ENCODE measurements around the gene BCL2. TPM values are rescaled to one million over a fixed set of nuclear protein-coding genes. Genes with fewer than 3 reads are reported as not detected.

Gene BCL2
- total RNA-seq, 1 experiment from 2014 or later: 2.9 TPM

DNA sequence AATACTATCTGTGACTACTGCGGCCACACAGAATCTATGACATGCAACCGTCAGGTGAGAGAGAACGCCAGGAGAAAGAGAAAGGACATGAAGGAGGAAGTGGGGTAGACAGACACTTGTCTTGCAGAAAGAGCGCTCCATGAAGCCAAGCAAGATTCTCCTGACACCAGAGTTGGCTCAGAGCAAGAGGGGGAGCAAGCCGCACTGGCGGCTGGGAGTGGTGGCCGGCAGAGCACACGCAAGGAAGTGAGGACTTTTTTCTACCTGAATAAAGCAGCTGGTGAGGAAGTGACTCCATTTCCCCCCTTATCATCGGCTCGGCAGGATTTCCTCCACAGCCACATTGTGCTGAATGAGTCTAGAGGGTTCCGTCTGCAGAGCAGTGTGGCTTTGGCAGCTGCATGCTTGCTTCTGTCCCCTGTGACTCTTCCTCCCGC, 181.6 kb downstream of the BCL2 start:
- DNase-seq: no peak
- no TSS peak for BruUV-seq (replicated peaks)
- Mint-ChIP-seq H3K27me3 (ENCODE audit: unreplicated experiment) (peaks cover 67% of the 10 kb centered on the region), H3K4me3 (ENCODE audit: low read depth, unreplicated experiment) (no peak overlapping the region), H3K36me3 (ENCODE audit: insufficient read depth, unreplicated experiment) (no peaks in the 10 kb centered on the region), H3K4me1 (ENCODE audit: low read depth, unreplicated experiment) (no peaks in the 10 kb centered on the region), H3K27ac (ENCODE audit: unreplicated experiment) (no peak overlapping the region), H3K9me3 (ENCODE audit: low read depth, unreplicated experiment) (no peaks in the 10 kb centered on the region)
- CTCF ChIA-PET: no interaction called here
- TF ChIP-seq, protein P1, sequence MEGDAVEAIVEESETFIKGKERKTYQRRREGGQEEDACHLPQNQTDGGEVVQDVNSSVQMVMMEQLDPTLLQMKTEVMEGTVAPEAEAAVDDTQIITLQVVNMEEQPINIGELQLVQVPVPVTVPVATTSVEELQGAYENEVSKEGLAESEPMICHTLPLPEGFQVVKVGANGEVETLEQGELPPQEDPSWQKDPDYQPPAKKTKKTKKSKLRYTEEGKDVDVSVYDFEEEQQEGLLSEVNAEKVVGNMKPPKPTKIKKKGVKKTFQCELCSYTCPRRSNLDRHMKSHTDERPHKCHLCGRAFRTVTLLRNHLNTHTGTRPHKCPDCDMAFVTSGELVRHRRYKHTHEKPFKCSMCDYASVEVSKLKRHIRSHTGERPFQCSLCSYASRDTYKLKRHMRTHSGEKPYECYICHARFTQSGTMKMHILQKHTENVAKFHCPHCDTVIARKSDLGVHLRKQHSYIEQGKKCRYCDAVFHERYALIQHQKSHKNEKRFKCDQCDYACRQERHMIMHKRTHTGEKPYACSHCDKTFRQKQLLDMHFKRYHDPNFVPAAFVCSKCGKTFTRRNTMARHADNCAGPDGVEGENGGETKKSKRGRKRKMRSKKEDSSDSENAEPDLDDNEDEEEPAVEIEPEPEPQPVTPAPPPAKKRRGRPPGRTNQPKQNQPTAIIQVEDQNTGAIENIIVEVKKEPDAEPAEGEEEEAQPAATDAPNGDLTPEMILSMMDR (IDR thresholded peaks at IDR 0.05; ENCODE audit: unreplicated experiment): no peak
- intact Hi-C loops (cut with micrococcal nuclease; ENCODE audit: unreplicated experiment): no loop called here

DNA sequence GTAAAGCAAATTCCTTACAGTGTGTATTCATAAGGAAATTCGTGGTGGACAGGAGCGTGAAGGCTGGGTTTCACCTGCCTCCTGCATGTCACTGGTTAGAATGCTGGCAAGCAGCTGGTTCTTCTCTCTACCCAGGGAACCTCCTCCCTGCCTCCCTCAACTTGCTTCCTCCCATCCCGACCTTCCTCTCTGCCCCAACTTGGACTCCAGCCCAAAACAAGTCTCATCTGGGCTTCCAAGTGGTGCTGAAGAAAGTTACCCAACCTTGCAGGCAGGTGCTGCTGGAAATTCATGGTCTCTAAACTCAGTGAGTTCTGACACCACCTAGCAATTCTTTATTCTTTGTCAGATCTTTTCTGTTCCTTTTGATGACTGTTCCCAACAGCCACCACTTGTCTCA, 184.5 kb downstream of the BCL2 start:
- intact Hi-C loops (cut with micrococcal nuclease; ENCODE audit: unreplicated experiment): no loop called here
- CTCF ChIA-PET: interaction anchor here (1.5 kb wide), 1 partner anchor 15 kb away, joined by 4 read pairs; no protein-coding TSS in a partner anchor
- H3K9me3 Mint-ChIP-seq (ENCODE audit: low read depth, unreplicated experiment): no peaks in the 10 kb centered on the region
- no peak overlapping the region for H3K4me3 Mint-ChIP-seq (ENCODE audit: low read depth, unreplicated experiment)
- no peak for DNase-seq
- H3K27ac Mint-ChIP-seq (ENCODE audit: unreplicated experiment): no peak overlapping the region
- no TSS peak for BruUV-seq (replicated peaks)
- no peaks in the 10 kb centered on the region for H3K36me3 Mint-ChIP-seq (ENCODE audit: insufficient read depth, unreplicated experiment)
- no peaks in the 10 kb centered on the region for H3K4me1 Mint-ChIP-seq (ENCODE audit: low read depth, unreplicated experiment)
- H3K27me3 Mint-ChIP-seq (ENCODE audit: unreplicated experiment): peaks cover 41% of the 10 kb centered on the region
- TF ChIP-seq, protein P1 (IDR thresholded peaks at IDR 0.05; ENCODE audit: unreplicated experiment): no peak

DNA sequence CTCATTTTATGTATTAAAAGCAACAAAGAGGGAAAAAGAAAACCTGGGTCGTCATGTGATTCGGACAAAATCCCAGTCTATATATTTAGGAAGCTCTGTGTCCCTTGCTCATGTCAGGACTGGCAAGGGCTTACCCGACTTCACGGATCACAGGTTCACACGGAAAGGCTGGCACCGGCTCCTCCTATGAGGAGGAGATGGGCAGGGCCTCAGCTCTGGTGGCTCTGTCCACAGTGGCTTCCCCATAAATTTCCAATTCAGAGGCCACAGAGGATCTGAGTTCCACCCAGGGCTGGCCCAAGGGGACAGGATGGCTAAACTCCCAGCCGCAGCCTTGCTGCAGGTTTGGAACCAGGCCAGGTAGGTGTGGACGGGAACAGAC, 186.8 kb downstream of the BCL2 start:
- CTCF ChIA-PET: no interaction called here
- intact Hi-C loops (cut with micrococcal nuclease; ENCODE audit: unreplicated experiment): no loop called here
- no peaks in the 10 kb centered on the region for H3K36me3 Mint-ChIP-seq (ENCODE audit: insufficient read depth, unreplicated experiment)
- TF ChIP-seq, protein P1 (IDR thresholded peaks at IDR 0.05; ENCODE audit: unreplicated experiment): no peak
- no TSS peak for BruUV-seq (replicated peaks)
- no peak overlapping the region for H3K4me3 Mint-ChIP-seq (ENCODE audit: low read depth, unreplicated experiment)
- no peaks in the 10 kb centered on the region for H3K9me3 Mint-ChIP-seq (ENCODE audit: low read depth, unreplicated experiment)
- peaks cover 35% of the 10 kb centered on the region for H3K27me3 Mint-ChIP-seq (ENCODE audit: unreplicated experiment)
- H3K4me1 Mint-ChIP-seq (ENCODE audit: low read depth, unreplicated experiment): no peaks in the 10 kb centered on the region
- no peak overlapping the region for H3K27ac Mint-ChIP-seq (ENCODE audit: unreplicated experiment)
- no peak for DNase-seq

DNA sequence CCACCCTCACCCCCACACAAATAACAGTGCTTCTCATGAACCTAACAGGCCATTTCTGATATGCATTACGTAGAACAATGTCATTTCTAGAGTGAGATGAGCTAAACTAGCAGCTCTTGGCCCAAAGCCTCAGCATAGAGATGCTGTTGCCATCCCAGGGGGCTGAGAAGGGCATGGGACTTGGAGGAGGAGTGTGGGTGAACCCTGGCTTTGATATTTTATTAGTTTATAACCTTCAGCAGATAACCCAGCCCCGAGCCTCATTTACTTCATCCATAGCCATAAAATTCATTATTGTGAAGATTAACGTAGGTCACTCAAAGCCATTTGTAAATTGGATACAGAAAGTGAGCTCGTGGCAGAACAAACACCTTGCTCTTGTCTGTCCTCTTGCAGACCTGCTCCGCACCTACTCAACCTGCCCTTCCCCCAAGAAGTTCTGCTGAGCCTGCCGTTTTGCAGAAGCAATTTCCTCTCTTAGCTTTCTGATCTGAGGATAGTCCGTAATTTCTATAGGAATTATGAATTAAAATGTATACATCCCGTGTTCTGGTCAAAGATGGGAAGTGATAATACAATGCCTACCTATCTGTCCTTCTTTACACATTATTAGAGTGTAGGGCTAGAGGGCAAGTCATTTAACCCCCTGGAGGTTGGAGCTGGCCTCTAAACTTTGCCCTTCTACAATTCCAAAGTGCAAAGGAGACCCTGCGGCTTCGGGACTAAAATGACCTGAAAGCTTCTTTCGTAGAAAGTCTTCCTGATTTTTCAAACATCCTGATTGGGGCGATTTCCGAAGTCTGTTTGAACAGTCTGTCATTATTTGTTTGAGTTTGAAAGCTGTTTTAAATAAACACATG, 187.4 kb downstream of the BCL2 start:
- H3K4me1 Mint-ChIP-seq (ENCODE audit: low read depth, unreplicated experiment): no peaks in the 10 kb centered on the region
- no peaks in the 10 kb centered on the region for H3K36me3 Mint-ChIP-seq (ENCODE audit: insufficient read depth, unreplicated experiment)
- TF ChIP-seq, protein P1 (IDR thresholded peaks at IDR 0.05; ENCODE audit: unreplicated experiment): no peak
- intact Hi-C loops (cut with micrococcal nuclease; ENCODE audit: unreplicated experiment): loop anchor here (1.0 kb wide), 3 partner anchors 191 to 374 kb away; no protein-coding TSS in a partner anchor
- H3K27ac Mint-ChIP-seq (ENCODE audit: unreplicated experiment): no peak overlapping the region
- CTCF ChIA-PET: interaction anchor here (0.6 to 1.5 kb wide), 2 partner anchors 208 to 1147 kb away, joined by 3 read pairs; no protein-coding TSS in a partner anchor
- no peak overlapping the region for H3K4me3 Mint-ChIP-seq (ENCODE audit: low read depth, unreplicated experiment)
- H3K27me3 Mint-ChIP-seq (ENCODE audit: unreplicated experiment): peaks cover 29% of the 10 kb centered on the region
- DNase-seq: no peak
- BruUV-seq (replicated peaks): no TSS peak
- no peaks in the 10 kb centered on the region for H3K9me3 Mint-ChIP-seq (ENCODE audit: low read depth, unreplicated experiment)

All from Calu3 (cell line).